ENCODE measurements around the gene ACCS.

Gene ACCS

GRCh38 chr11:44032299-44033085 is 33.6 kb upstream of the ACCS start:
- TF ChIP-seq CTCF (conservative IDR thresholded peaks at IDR 0.05): no peak

GRCh38 chr11:44033411-44033850 is 32.6 kb upstream of the ACCS start:
- TF ChIP-seq CTCF (conservative IDR thresholded peaks at IDR 0.05): no peak
- no peak overlapping the region for H3K27ac ChIP-seq

More at GRCh38 chr11:44032299-44033085, 33.6 kb upstream of the ACCS start:
- H3K27ac ChIP-seq: no peak overlapping the region

GRCh38 chr11:44033856-44034255 is 32.2 kb upstream of the ACCS start:
- no peak for TF ChIP-seq CTCF (conservative IDR thresholded peaks at IDR 0.05)
- no peak overlapping the region for H3K27ac ChIP-seq

- H3K27ac ChIP-seq: no peak overlapping the region
- no peak for TF ChIP-seq CTCF (conservative IDR thresholded peaks at IDR 0.05)
These were observed 31.4 kb upstream of the ACCS start for GRCh38 chr11:44034639-44035038.

GRCh38 chr11:44036811-44037657 is 29.0 kb upstream of the ACCS start:
- TF ChIP-seq CTCF (conservative IDR thresholded peaks at IDR 0.05): peak; percentile 90

GRCh38 chr11:44037658-44037998 is 28.4 kb upstream of the ACCS start:
- peak; percentile 23 for TF ChIP-seq CTCF (conservative IDR thresholded peaks at IDR 0.05)
- no peak overlapping the region for H3K27ac ChIP-seq

More at GRCh38 chr11:44036811-44037657, 29.0 kb upstream of the ACCS start:
- H3K27ac ChIP-seq: peak overlapping the region; percentile 4; the same call in 1 of the 2 replicates

GRCh38 chr11:44043157-44043556 is 22.9 kb upstream of the ACCS start:
- TF ChIP-seq CTCF (conservative IDR thresholded peaks at IDR 0.05): no peak
- no peak overlapping the region for H3K27ac ChIP-seq

Measured in VCaP (cell line).